Effector CD4-positive, alpha-beta T cell (primary cell): ENCODE data around the gene MPZL3.
"Not testable (repeated sequence)": the region's sequence is repeated elsewhere in the genome, so short reads cannot be mapped to it uniquely, and the experiment has no call there.

Source experiments
- DNase-seq: peaks from one replicate; pipeline ENCODE4 v3.0.0-alpha.2; 2020

The MPZL3 gene

GRCh38 chr11:118212131-118212725 is 39.9 kb downstream of the MPZL3 start:
- no peak for DNase-seq

GRCh38 chr11:118211006-118211405 is 41.2 kb downstream of the MPZL3 start:
- no peak for DNase-seq

GRCh38 chr11:118210323-118210722 is 41.8 kb downstream of the MPZL3 start:
- DNase-seq: no peak

GRCh38 chr11:118209033-118209432 is 43.1 kb downstream of the MPZL3 start:
- DNase-seq: no peak

- no peak for DNase-seq
Measured at GRCh38 chr11:118207079-118207478, 45.1 kb downstream of the MPZL3 start.

GRCh38 chr11:118206391-118207031 is 45.7 kb downstream of the MPZL3 start:
- DNase-seq: no peak

- no peak for DNase-seq
Measured at GRCh38 chr11:118205606-118206378, 46.4 kb downstream of the MPZL3 start.

- DNase-seq: peak; percentile 14
Measured at GRCh38 chr11:118202599-118203422, 49.4 kb downstream of the MPZL3 start.

- no peak for DNase-seq
Measured at GRCh38 chr11:118201966-118202365, 50.2 kb downstream of the MPZL3 start.

GRCh38 chr11:118200901-118201680 is 51.1 kb downstream of the MPZL3 start:
- peak; percentile 11 for DNase-seq

- DNase-seq: no peak
Measured at GRCh38 chr11:118200497-118200896, 51.7 kb downstream of the MPZL3 start.

GRCh38 chr11:118199135-118199534 is 53.0 kb downstream of the MPZL3 start:
- DNase-seq: no peak

GRCh38 chr11:118198370-118198769 is 53.8 kb downstream of the MPZL3 start:
- DNase-seq: peak; percentile 81

GRCh38 chr11:118194835-118195627 is 57.1 kb downstream of the MPZL3 start:
- no peak for DNase-seq

GRCh38 chr11:118193910-118194566 is 58.1 kb downstream of the MPZL3 start:
- no peak for DNase-seq

GRCh38 chr11:118192817-118193216 is 59.3 kb downstream of the MPZL3 start:
- not testable (repeated sequence) for DNase-seq

- not testable (repeated sequence) for DNase-seq
Measured at GRCh38 chr11:118190942-118191506, 61.1 kb downstream of the MPZL3 start.

GRCh38 chr11:118186346-118187107 is 65.6 kb downstream of the MPZL3 start:
- no peak for DNase-seq

GRCh38 chr11:118184784-118185579 is 67.2 kb downstream of the MPZL3 start:
- no peak for DNase-seq
